C4-2B (cell line): Measurements from ENCODE around the gene RPE.

Experiments used
- H3K27ac ChIP-seq: fragments of 450-650 bp; 2 replicates; pipeline ENCODE4 v1.5.1; 2017
- ZFX ChIP-seq: fragments of 450-650 bp; IDR thresholded peaks from 2 replicates; pipeline ENCODE4 v1.6.1; 2017
- TF ChIP-seq, protein P1 (sequence below): fragments of 450-650 bp; conservative IDR thresholded peaks from 2 replicates; pipeline ENCODE4 v1.5.1; 2017; ENCODE audit warnings: mild to moderate bottlenecking

The RPE gene

GRCh38 chr2:209984291-209984690, 18.1 kb upstream of the RPE start:
- TF ChIP-seq, protein P1, sequence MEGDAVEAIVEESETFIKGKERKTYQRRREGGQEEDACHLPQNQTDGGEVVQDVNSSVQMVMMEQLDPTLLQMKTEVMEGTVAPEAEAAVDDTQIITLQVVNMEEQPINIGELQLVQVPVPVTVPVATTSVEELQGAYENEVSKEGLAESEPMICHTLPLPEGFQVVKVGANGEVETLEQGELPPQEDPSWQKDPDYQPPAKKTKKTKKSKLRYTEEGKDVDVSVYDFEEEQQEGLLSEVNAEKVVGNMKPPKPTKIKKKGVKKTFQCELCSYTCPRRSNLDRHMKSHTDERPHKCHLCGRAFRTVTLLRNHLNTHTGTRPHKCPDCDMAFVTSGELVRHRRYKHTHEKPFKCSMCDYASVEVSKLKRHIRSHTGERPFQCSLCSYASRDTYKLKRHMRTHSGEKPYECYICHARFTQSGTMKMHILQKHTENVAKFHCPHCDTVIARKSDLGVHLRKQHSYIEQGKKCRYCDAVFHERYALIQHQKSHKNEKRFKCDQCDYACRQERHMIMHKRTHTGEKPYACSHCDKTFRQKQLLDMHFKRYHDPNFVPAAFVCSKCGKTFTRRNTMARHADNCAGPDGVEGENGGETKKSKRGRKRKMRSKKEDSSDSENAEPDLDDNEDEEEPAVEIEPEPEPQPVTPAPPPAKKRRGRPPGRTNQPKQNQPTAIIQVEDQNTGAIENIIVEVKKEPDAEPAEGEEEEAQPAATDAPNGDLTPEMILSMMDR: no peak
- no peak for TF ChIP-seq ZFX
- H3K27ac ChIP-seq: no peak overlapping the region

DNA sequence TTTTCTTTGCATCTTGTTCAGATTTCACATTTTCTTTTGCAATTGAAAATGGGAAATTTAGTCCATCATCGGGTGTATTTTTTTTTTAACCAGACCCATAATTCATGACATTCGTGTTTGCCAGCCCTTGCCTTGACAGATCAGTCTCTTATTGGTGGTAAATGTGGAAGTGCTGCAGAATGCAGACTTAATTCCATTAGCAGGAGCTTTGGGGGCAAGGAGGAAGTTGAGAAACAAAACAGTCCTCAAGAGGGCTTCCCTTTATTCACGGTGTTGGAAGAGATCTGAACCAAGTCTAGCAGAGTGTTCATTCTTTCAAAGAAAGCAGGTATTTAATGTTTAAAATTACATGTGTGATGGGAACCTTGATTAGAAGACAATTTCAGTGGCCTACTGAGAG, 16.6 kb upstream of the RPE start:
- H3K27ac ChIP-seq: no peak overlapping the region
- no peak for TF ChIP-seq ZFX
- TF ChIP-seq, protein P1: no peak

GRCh38 chr2:209986415-209986814, 16.0 kb upstream of the RPE start:
- TF ChIP-seq, protein P1: no peak
- TF ChIP-seq ZFX: no peak
- no peak overlapping the region for H3K27ac ChIP-seq

GRCh38 chr2:209988010-209988409, 14.4 kb upstream of the RPE start:
- H3K27ac ChIP-seq: no peak overlapping the region
- no peak for TF ChIP-seq ZFX
- TF ChIP-seq, protein P1: no peak

GRCh38 chr2:209990838-209991237, 11.6 kb upstream of the RPE start:
- H3K27ac ChIP-seq: no peak overlapping the region
- TF ChIP-seq, protein P1: no peak
- TF ChIP-seq ZFX: no peak

DNA sequence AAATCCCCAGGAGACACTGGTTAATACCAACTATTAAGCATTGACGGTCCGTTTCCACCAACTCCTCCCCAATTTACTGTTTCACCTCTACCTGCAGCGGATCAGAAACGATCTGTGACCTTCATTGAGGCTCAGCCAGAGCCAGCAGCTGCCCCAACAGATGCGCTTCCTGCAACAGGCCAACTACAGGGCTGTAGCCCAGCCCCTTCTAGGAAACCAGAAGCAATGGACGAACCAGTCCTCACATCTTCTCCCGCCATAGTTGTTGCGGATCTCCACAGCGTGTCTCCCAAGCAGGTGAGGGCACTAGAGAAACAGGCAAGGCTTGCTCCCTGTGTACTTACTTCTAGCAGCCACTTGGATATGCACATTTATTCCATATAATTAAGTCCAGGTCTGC, 8.5 kb upstream of the RPE start:
- TF ChIP-seq ZFX: no peak
- TF ChIP-seq, protein P1: no peak
- no peak overlapping the region for H3K27ac ChIP-seq

GRCh38 chr2:209998596-209998995, 3.8 kb upstream of the RPE start:
- H3K27ac ChIP-seq: no peak overlapping the region
- TF ChIP-seq, protein P1: no peak
- no peak for TF ChIP-seq ZFX
